ENCODE data around the gene GDPD1. TPM values are rescaled to one million over a fixed set of nuclear protein-coding genes. Genes with fewer than 3 reads are reported as not detected.

Gene GDPD1
- total and polyA plus RNA-seq, 8 donors: 0.53 to 2.4 (median 1.2) TPM

- no peak overlapping the region for H3K4me3 ChIP-seq
- H3K4me1 ChIP-seq: no peaks in the 10 kb centered on the region
- FAIRE-seq (no peak), ATAC-seq (no peak), DNase-seq (no peak)
- no peak overlapping the region for H3K27ac ChIP-seq
- 97% methylated on average over 3 of the region's 3 CpGs for WGBS, 2 donors
- intact Hi-C loops (cut with DNase I): no loop called here
- H3K9me3 ChIP-seq: no peaks in the 10 kb centered on the region
- H3K36me3 ChIP-seq: no peaks in the 10 kb centered on the region
- no peak for TF ChIP-seq CTCF (IDR thresholded peaks at IDR 0.05)
- no peaks in the 10 kb centered on the region for H3K27me3 ChIP-seq
Observed at GRCh38 chr17:59186850-59187249, 33.5 kb upstream of the GDPD1 start.

- Histone ChIP-seq H3K36me3 (no peaks in the 10 kb centered on the region), H3K27me3 (no peaks in the 10 kb centered on the region), H3K4me3 (no peak overlapping the region), H3K9me3 (no peaks in the 10 kb centered on the region), H3K4me1 (no peaks in the 10 kb centered on the region), H3K27ac (no peak overlapping the region)
- 88 to 91% methylated on average over 2 of the region's 2 CpGs for WGBS, 2 donors
- no peak for DNase-seq
- no peak for ATAC-seq
- TF ChIP-seq CTCF (IDR thresholded peaks at IDR 0.05): no peak
- no peak for FAIRE-seq
- intact Hi-C loops (cut with DNase I): no loop called here
Observed at GRCh38 chr17:59190806-59191205, 29.5 kb upstream of the GDPD1 start.

GRCh38 chr17:59193336-59193862 lies 26.9 kb upstream of the GDPD1 start:
- H3K4me3 ChIP-seq: no peak overlapping the region
- no peak for FAIRE-seq
- no peak for TF ChIP-seq CTCF (IDR thresholded peaks at IDR 0.05)

DNA sequence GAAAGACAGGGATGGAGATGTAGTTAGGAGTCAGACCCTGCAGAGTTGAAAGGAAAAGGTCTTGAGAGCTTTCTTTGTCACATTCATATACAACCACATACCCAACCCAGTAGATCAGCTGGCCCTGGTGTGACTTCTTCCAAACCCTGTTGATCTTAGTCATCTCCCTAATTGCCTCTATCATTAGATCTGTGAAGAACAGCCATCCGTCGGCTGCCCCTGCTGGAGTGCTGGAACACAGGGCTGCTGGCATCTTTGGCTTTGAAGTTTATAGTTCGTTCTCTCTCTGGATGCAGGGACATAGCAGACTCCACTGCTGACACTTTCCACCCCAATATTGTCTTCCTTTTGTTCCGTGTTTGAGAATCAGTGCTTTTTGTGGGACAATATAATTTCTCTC lies 20.9 kb upstream of the GDPD1 start:
- FAIRE-seq: no peak
- no peaks in the 10 kb centered on the region for H3K27me3 ChIP-seq
- H3K27ac ChIP-seq: no peak overlapping the region
- ATAC-seq: no peak
- H3K36me3 ChIP-seq: no peaks in the 10 kb centered on the region
- WGBS, 2 donors: 84 to 99% methylated on average over 4 of the region's 4 CpGs
- intact Hi-C loops (cut with DNase I): no loop called here
- no peak overlapping the region for H3K4me3 ChIP-seq
- no peaks in the 10 kb centered on the region for H3K4me1 ChIP-seq
- no peak for DNase-seq
- H3K9me3 ChIP-seq: no peaks in the 10 kb centered on the region
- TF ChIP-seq CTCF (IDR thresholded peaks at IDR 0.05): no peak

More at GRCh38 chr17:59193336-59193862, 26.9 kb upstream of the GDPD1 start:
- intact Hi-C loops (cut with DNase I): no loop called here
- DNase-seq: no peak
- Histone ChIP-seq H3K4me1 (no peaks in the 10 kb centered on the region), H3K9me3 (no peaks in the 10 kb centered on the region), H3K27me3 (no peaks in the 10 kb centered on the region), H3K27ac (no peak overlapping the region), H3K36me3 (no peaks in the 10 kb centered on the region)
- ATAC-seq: no peak
- WGBS, 2 donors: 89 to 90% methylated on average over 3 of the region's 3 CpGs

DNA sequence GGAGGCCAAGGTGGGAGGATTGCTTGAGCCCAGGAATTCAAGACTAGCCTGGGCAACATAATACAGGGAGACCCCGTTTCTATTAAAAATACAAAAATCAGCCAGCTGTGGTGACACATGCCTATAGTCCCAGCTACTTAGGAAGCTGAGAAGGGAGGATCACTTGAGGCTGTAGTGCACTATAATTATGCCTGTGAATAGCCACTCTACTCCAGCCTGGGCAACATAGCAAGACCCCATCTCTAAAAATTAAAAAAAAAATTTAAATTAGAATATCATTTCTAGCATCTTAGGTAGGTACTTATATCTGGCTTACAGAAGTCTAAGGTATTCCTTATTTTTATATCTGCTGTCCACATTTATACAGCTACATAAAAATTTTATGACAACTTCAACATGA lies 18.0 kb upstream of the GDPD1 start:
- DNase-seq (no peak), FAIRE-seq (no peak), ATAC-seq (no peak)
- no peak overlapping the region for H3K4me3 ChIP-seq
- no peaks in the 10 kb centered on the region for H3K4me1 ChIP-seq
- H3K27ac ChIP-seq: no peak overlapping the region
- no peaks in the 10 kb centered on the region for H3K36me3 ChIP-seq
- intact Hi-C loops (cut with DNase I): no loop called here
- H3K9me3 ChIP-seq: no peaks in the 10 kb centered on the region
- 84 to 91% methylated on average over 1 of the region's 1 CpG for WGBS, 2 donors
- no peak for TF ChIP-seq CTCF (IDR thresholded peaks at IDR 0.05)
- no peaks in the 10 kb centered on the region for H3K27me3 ChIP-seq
